Measurements from ENCODE around the gene UBE2J2. TPM values are rescaled to one million over a fixed set of nuclear protein-coding genes. Genes with fewer than 3 reads are reported as not detected.

The UBE2J2 gene
- total and polyA plus RNA-seq, 2 of the 8 experiments (the other 6 are each of a cell fraction or from before 2014, with no cell fraction given) = 33.6 to 67.9 TPM

GRCh38 chr1:1225238-1225845 is 48.3 kb downstream of the UBE2J2 start:
- Histone ChIP-seq H3K79me1 (ENCODE audit: low read depth, low read length) (peaks cover 34% of the 10 kb centered on the region), H3K18ac (ENCODE audit: extremely low read depth, low read length) (no peak overlapping the region), H3K27ac (ENCODE audit: low read depth, low read length) (no peak overlapping the region), H2BK20ac (ENCODE audit: low read length) (no peak overlapping the region), H2BK15ac (ENCODE audit: low read length) (no peak overlapping the region), H3K9me3 (ENCODE audit: insufficient read depth in 2 of 2, low read depth in 1 of 2, low read length in 1 of 2) (no peaks in the 10 kb centered on the region), H3K56ac (replicated peaks; ENCODE audit: insufficient read length, low read depth, low read length) (no peak overlapping the region), H3K4me3 (ENCODE audit: extremely low read depth in 1 of 4, insufficient read depth in 2 of 4, low read depth in 3 of 4, low read length in 4 of 4) (no peak overlapping the region), H2AFZ (ENCODE audit: low read length) (no peak overlapping the region), H3K23ac (ENCODE audit: insufficient read length) (no peak overlapping the region), H3K36me3 (ENCODE audit: control insufficient read depth in 2 of 4, insufficient read depth in 4 of 4, low read length in 3 of 4) (peaks cover 4 to 32% (median 17%) of the 10 kb centered on the region in 4 experiments; a peak in 7 of 8 replicates), H3K27me3 (replicated peaks in 1 of 4; ENCODE audit: control insufficient read depth in 3 of 4, extremely low read depth in 1 of 4, insufficient read depth in 3 of 4, low read length in 3 of 4) (no peaks in the 10 kb centered on the region), H2BK120ac (replicated peaks; ENCODE audit: low read depth, low read length) (no peak overlapping the region), H2BK12ac (ENCODE audit: low read depth, low read length) (no peak overlapping the region), H4K20me1 (replicated peaks in 1 of 2; ENCODE audit: control insufficient read depth in 1 of 2, insufficient read depth in 2 of 2, low read length in 2 of 2) (peaks cover 5 to 31% of the 10 kb centered on the region in 2 experiments), H2AK5ac (ENCODE audit: low read depth, low read length) (no peak overlapping the region), H4K5ac (ENCODE audit: insufficient read length, low read depth, low read length) (no peak overlapping the region), H3K4me2 (ENCODE audit: insufficient read depth in 1 of 2, low read depth in 2 of 2, low read length in 2 of 2) (no peak overlapping the region), H3K4ac (replicated peaks; ENCODE audit: insufficient read length, low read depth, low read length) (no peak overlapping the region), H4K91ac (replicated peaks; ENCODE audit: insufficient read length, low read length) (no peak overlapping the region), H3K79me2 (ENCODE audit: control insufficient read depth in 1 of 2, insufficient read depth in 2 of 2, low read length in 2 of 2) (peaks cover 6 to 27% of the 10 kb centered on the region in 2 experiments; a peak in 3 of 4 replicates), H3K23me2 (ENCODE audit: low read depth, low read length) (no peaks in the 10 kb centered on the region; the same call in 1 of the 2 replicates), H4K8ac (ENCODE audit: extremely low read depth, insufficient read depth, low read length) (no peak overlapping the region), H3K14ac (ENCODE audit: insufficient read length) (no peak overlapping the region), H3K4me1 (replicated peaks in 1 of 4; ENCODE audit: control insufficient read depth in 3 of 4, insufficient read depth in 4 of 4, low read length in 3 of 4) (no peaks in the 10 kb centered on the region), H3K9ac (replicated peaks in 1 of 4; ENCODE audit: extremely low read depth in 1 of 4, low read depth in 3 of 4, low read length in 3 of 4) (no peak overlapping the region), H2BK5ac (ENCODE audit: low read depth, low read length) (0 out of 2 replicates have a peak overlapping the region, but pooled peaks have one; percentile 18)
- ChIA-PET POLR2A (ENCODE audit: partially characterized antibody) (interaction anchor here (1.0 to 3.1 kb wide), 2 partner anchors 9 to 51 kb away, joined by 3 to 15 read pairs; partner anchors contain the start of gene TTLL10), CTCF (ENCODE audit: partially characterized antibody) (interaction anchor here (1.1 to 6.2 kb wide), 5 partner anchors 10 to 103 kb away, joined by 3 to 28 read pairs (median 4); no protein-coding TSS in a partner anchor)
- FAIRE-seq (no peak), DNase-seq (ENCODE audit: low read depth in 1 of 2, low spot score in 2 of 2) (no peak)
- WGBS, 2 experiments (ENCODE audit: extremely low coverage in 1 of 2, insufficient coverage in 1 of 2, insufficient read length in 1 of 2, insufficient replicate concordance in 2 of 2, low coverage in 1 of 2, low lambda C conversion rate in 2 of 2, missing lambda C conversion rate in 1 of 2) = 92% methylated on average over 30 of the region's 34 CpGs; no CpG with 5 or more reads in 1 of the 2 experiments
- peak; percentile 46; the same call in 1 of the 2 replicates for TF ChIP-seq EGR1 (IDR thresholded peaks at IDR 0.05; ENCODE audit: borderline replicate concordance, low read depth, low read length)
- TF ChIP-seq CREB1 (IDR thresholded peaks at IDR 0.05) = no peak
- TF ChIP-seq EZH2 (IDR thresholded peaks at IDR 0.05; ENCODE audit: low read depth, low read length, severe bottlenecking) = no peak
- TF ChIP-seq MAFK (IDR thresholded peaks at IDR 0.05; ENCODE audit: low read depth, low read length) = no peak
- no peak for TF ChIP-seq CHD1 (IDR thresholded peaks at IDR 0.05; ENCODE audit: low read depth, low read length)
- TF ChIP-seq SRF (IDR thresholded peaks at IDR 0.05; ENCODE audit: low read depth, low read length) = no peak
- no peak for TF ChIP-seq EP300 (IDR thresholded peaks at IDR 0.05; ENCODE audit: borderline replicate concordance in 1 of 2, low read depth in 2 of 2, low read length in 2 of 2)

Data from H1 (cell line).